HepG2 (cell line): ENCODE results near the gene CHKB. TPM values are rescaled to one million over a fixed set of nuclear protein-coding genes. Genes with fewer than 3 reads are reported as not detected.

Experiments used
- AHDC1 ChIP-seq: sonication (generic); formaldehyde crosslinking; IDR thresholded peaks from 2 replicates; pipeline ENCODE4 v1.5.1; 2020; ENCODE audit warnings: mild to moderate bottlenecking, missing genetic modification reagents, borderline replicate concordance
- ATF7 ChIP-seq, 2 experiments: fragments of 450-650 bp in 1 of 2; sonication (generic) in 1 of 2; formaldehyde crosslinking in 1 of 2; IDR thresholded peaks; 2 replicates each; pipeline versions ENCODE4 v1.4.0 to v1.6.1; 2016 to 2020; ENCODE audit warnings: antibody characterized with exemption in 1 of 2, mild to moderate bottlenecking in 1 of 2, missing genetic modification reagents in 1 of 2
- CHD4 ChIP-seq: fragments of 200-600 bp; sonication (generic); IDR thresholded peaks from 2 replicates; pipeline ENCODE4 v1.7.0; 2017; ENCODE audit warnings: mild to moderate bottlenecking, low read length, borderline replicate concordance
- GATA4 ChIP-seq: sonication (generic); IDR thresholded peaks from 2 replicates; pipeline ENCODE4 v1.6.1; 2016; ENCODE audit warnings: antibody characterized with exemption, low read depth, borderline replicate concordance
- HNRNPL ChIP-seq: fragments of 200-400 bp; formaldehyde crosslinking; IDR thresholded peaks from 2 replicates; pipeline ENCODE4 v1.6.1; 2017; ENCODE audit warnings: mild to moderate bottlenecking, low read depth, low read length
- KDM2A ChIP-seq: sonication (generic); formaldehyde crosslinking; IDR thresholded peaks from 2 replicates; pipeline ENCODE4 v1.4.0; 2020; ENCODE audit warnings: low read depth, missing genetic modification reagents, borderline replicate concordance
- MNT ChIP-seq: fragments of 450-650 bp; IDR thresholded peaks from 2 replicates; pipeline ENCODE4 v1.6.1; 2016
- NBN ChIP-seq: fragments of 450-650 bp; conservative IDR thresholded peaks from 2 replicates; pipeline ENCODE4 v1.6.1; 2017
- NFE2 ChIP-seq: sonication (generic); formaldehyde crosslinking; IDR thresholded peaks from 2 replicates; pipeline ENCODE4 v1.4.0; 2020; ENCODE audit warnings: missing genetic modification reagents
- PBX3 ChIP-seq: sonication (generic); formaldehyde crosslinking; IDR thresholded peaks from 2 replicates; pipeline ENCODE4 v1.8.1; 2023; ENCODE audit warnings: missing genetic modification reagents, inconsistent platforms, borderline replicate concordance
- PCBP2 ChIP-seq: fragments of 200-400 bp; formaldehyde crosslinking; optimal IDR thresholded peaks from 2 replicates; pipeline ENCODE3; 2018; ENCODE audit warnings: low read length, low read depth; ENCODE audit not compliant: poor library complexity, severe bottlenecking
- RNF2 ChIP-seq: fragments of 450-650 bp; conservative IDR thresholded peaks from 2 replicates; pipeline ENCODE4 v1.6.1; 2016; ENCODE audit warnings: low read depth
- SAP130 ChIP-seq: IDR thresholded peaks from 2 replicates; pipeline ENCODE4 v1.6.1; 2016; ENCODE audit warnings: low read depth
- ZBTB38 ChIP-seq: sonication (generic); formaldehyde crosslinking; IDR thresholded peaks from 2 replicates; pipeline ENCODE4 v1.5.1; 2020; ENCODE audit warnings: mild to moderate bottlenecking, missing genetic modification reagents
- ZBTB49 ChIP-seq: sonication (generic); formaldehyde crosslinking; IDR thresholded peaks from 2 replicates; pipeline ENCODE4 v1.4.0; 2020; ENCODE audit warnings: missing genetic modification reagents, borderline replicate concordance
- ZBTB8A ChIP-seq: sonication (generic); formaldehyde crosslinking; IDR thresholded peaks from 2 replicates; pipeline ENCODE4 v1.4.0; 2020; ENCODE audit warnings: mild to moderate bottlenecking, low read depth, missing genetic modification reagents, borderline replicate concordance
- ZNF530 ChIP-seq: sonication (generic); formaldehyde crosslinking; IDR thresholded peaks from 2 replicates; pipeline ENCODE4 v1.5.0; 2020; ENCODE audit warnings: low read depth, mild to moderate bottlenecking, missing genetic modification reagents
- ZNF740 ChIP-seq: sonication (generic); formaldehyde crosslinking; IDR thresholded peaks from 2 replicates; pipeline ENCODE4 v1.4.0; 2020; ENCODE audit warnings: missing genetic modification reagents
- ZNF790 ChIP-seq: sonication (generic); formaldehyde crosslinking; IDR thresholded peaks from 2 replicates; pipeline ENCODE4 v1.8.0; 2022; ENCODE audit warnings: missing genetic modification reagents, mild to moderate bottlenecking, borderline replicate concordance
- polyA plus RNA-seq, 8 experiments: library from polyadenylated mRNA; depleted of rRNA in 3 of 8; stranded (reverse) in 7 of 8; unstranded in 1 of 8; fragments of >200 nt; fragmentation: Illumina TruSeq in 4 of 8; extraction: Trizol in 4 of 8; gene quantifications; 2 replicates each; pipeline versions ENCODE4 v1.2.1 to v1.2.3, GENCODE V29; 2011 to 2016; ENCODE audit warnings: low read depth in 4 of 8, missing spikeins in 1 of 8, mixed read lengths in 1 of 8; ENCODE audit not compliant: insufficient read depth in 1 of 8
- total RNA-seq, 5 experiments: library from RNA; depleted of rRNA; stranded (reverse); fragments of >200 nt; fragmentation: Illumina TruSeq; extraction: Trizol; gene quantifications; 2 replicates each; pipeline ENCODE4 v1.2.3, GENCODE V29; 2016; ENCODE audit warnings: low read depth in 1 of 5

The CHKB gene
- total and polyA plus RNA-seq, 2 of the 13 experiments (the other 11 are each of a cell fraction or from before 2014, with no cell fraction given) = 24.5 to 42.7 TPM

GRCh38 chr22:50621356-50621880, 38.8 kb upstream of the CHKB start (continued):
- TF ChIP-seq MNT (no peak), PCBP2 (no peak), PBX3 (no peak), NBN (no peak), CHD4 (no peak), ATF7 (IDR thresholded peaks at IDR 0.05) (peak; percentile 99; the same call in 1 of the 2 replicates), ATF7 (CRISPR knock-in tag; IDR thresholded peaks at IDR 0.05) (no peak), GATA4 (no peak), ZBTB49 (CRISPR knock-in tag) (no peak), AHDC1 (CRISPR knock-in tag) (no peak), RNF2 (no peak), ZNF790 (CRISPR knock-in tag) (0 out of 2 replicates have a peak, but pooled peaks have one; percentile 31), ZBTB38 (no peak), ZNF740 (CRISPR knock-in tag) (no peak), KDM2A (CRISPR knock-in tag) (0 out of 2 replicates have a peak, but pooled peaks have one; percentile 4), HNRNPL (no peak), ZNF530 (CRISPR knock-in tag) (no peak), NFE2 (CRISPR knock-in tag) (no peak), ZBTB8A (CRISPR knock-in tag) (no peak), SAP130 (CRISPR knock-in tag) (peak; percentile 49; the same call in 1 of the 2 replicates)
